Astrocyte (in vitro differentiated cells and primary cell): ENCODE measurements around the gene RP2. TPM values are rescaled to one million over a fixed set of nuclear protein-coding genes. Genes with fewer than 3 reads are reported as not detected.

Source experiments
- DNase-seq: peaks from one replicate; pipeline ENCODE4 v3.0.0-alpha.2; 2010; ENCODE audit warnings: low read depth
- FAIRE-seq: peaks from 2 replicates; lab custom pipeline; 2011; peaks lifted over from hg19 to GRCh38; lab: Jason Lieb, UNC
- H2AFZ ChIP-seq: 2 replicates; pipeline ENCODE4 v1.6.0; 2012; ENCODE audit warnings: low read depth, low read length, inconsistent platforms
- H3K27ac ChIP-seq: 2 replicates; pipeline ENCODE4 v1.5.1; 2011; ENCODE audit warnings: low read depth, low read length, inconsistent platforms
- H3K27me3 ChIP-seq: 2 replicates; pipeline ENCODE4 v1.6.0; 2011; ENCODE audit warnings: low read length, inconsistent platforms; ENCODE audit not compliant: insufficient read depth
- H3K36me3 ChIP-seq: 2 replicates; pipeline ENCODE4 v1.5.1; 2011; ENCODE audit warnings: low read length, inconsistent platforms; ENCODE audit not compliant: insufficient read depth
- H3K4me1 ChIP-seq: 2 replicates; pipeline ENCODE4 v1.5.1; 2011; ENCODE audit warnings: low read length, inconsistent platforms; ENCODE audit not compliant: insufficient read depth
- H3K4me2 ChIP-seq: 2 replicates; pipeline ENCODE4 v1.6.0; 2012; ENCODE audit warnings: low read length, inconsistent platforms
- H3K4me3 ChIP-seq: 2 replicates; pipeline ENCODE4 v1.5.1; 2011; ENCODE audit warnings: low read depth, mild to moderate bottlenecking, low read length, inconsistent platforms; ENCODE audit not compliant: insufficient read depth
- H3K79me2 ChIP-seq: 2 replicates; pipeline ENCODE4 v1.6.0; 2012; ENCODE audit warnings: mild to moderate bottlenecking, low read length, inconsistent platforms; ENCODE audit not compliant: insufficient read depth
- H3K9ac ChIP-seq: 2 replicates; pipeline ENCODE4 v1.6.0; 2012; ENCODE audit warnings: mild to moderate bottlenecking, low read length, inconsistent platforms
- H3K9me3 ChIP-seq: 2 replicates; pipeline ENCODE4 v1.5.1; 2012; ENCODE audit warnings: low read depth, mild to moderate bottlenecking, low read length, inconsistent platforms; ENCODE audit not compliant: insufficient read depth
- H4K20me1 ChIP-seq: 2 replicates; pipeline ENCODE4 v1.6.0; 2012; ENCODE audit warnings: low read length, inconsistent platforms; ENCODE audit not compliant: insufficient read depth
- H3K27ac Mint-ChIP-seq: one replicate; pipeline ENCODE4 v1.8.0; 2021; ENCODE audit warnings: mild to moderate bottlenecking, mixed read lengths; ENCODE audit not compliant: unreplicated experiment
- H3K27me3 Mint-ChIP-seq: one replicate; pipeline ENCODE4 v1.8.0; 2021; ENCODE audit warnings: low read depth, mixed read lengths; ENCODE audit not compliant: unreplicated experiment
- H3K36me3 Mint-ChIP-seq: one replicate; pipeline ENCODE4 v1.8.0; 2021; ENCODE audit warnings: low read depth, mixed read lengths; ENCODE audit not compliant: unreplicated experiment
- H3K4me1 Mint-ChIP-seq: one replicate; pipeline ENCODE4 v1.8.0; 2021; ENCODE audit warnings: low read depth, mixed read lengths; ENCODE audit not compliant: unreplicated experiment
- H3K4me3 Mint-ChIP-seq: one replicate; pipeline ENCODE4 v1.8.0; 2021; ENCODE audit warnings: mild to moderate bottlenecking, moderate library complexity, mixed read lengths; ENCODE audit not compliant: unreplicated experiment
- H3K9me3 Mint-ChIP-seq: one replicate; pipeline ENCODE4 v1.8.0; 2021; ENCODE audit warnings: mild to moderate bottlenecking, mixed read lengths; ENCODE audit not compliant: unreplicated experiment
- EZH2 ChIP-seq: IDR thresholded peaks from 2 replicates; pipeline ENCODE4 v1.6.1; 2012; ENCODE audit warnings: mild to moderate bottlenecking, low read length, inconsistent platforms; ENCODE audit not compliant: insufficient read depth
- total RNA-seq: library from RNA; stranded (reverse); gene quantifications from 2 replicates; pipeline ENCODE4 v1.2.1, GENCODE V29; 2021
- TF ChIP-seq, protein P1 (sequence below): IDR thresholded peaks from 2 replicates; pipeline ENCODE4 v1.5.1; 2011; ENCODE audit warnings: low read depth, mild to moderate bottlenecking, inconsistent platforms, low read length, moderate library complexity; ENCODE audit not compliant: insufficient read depth

RP2 gene
- total RNA-seq, 1 donor from 2014 or later = 20.5 TPM

DNA sequence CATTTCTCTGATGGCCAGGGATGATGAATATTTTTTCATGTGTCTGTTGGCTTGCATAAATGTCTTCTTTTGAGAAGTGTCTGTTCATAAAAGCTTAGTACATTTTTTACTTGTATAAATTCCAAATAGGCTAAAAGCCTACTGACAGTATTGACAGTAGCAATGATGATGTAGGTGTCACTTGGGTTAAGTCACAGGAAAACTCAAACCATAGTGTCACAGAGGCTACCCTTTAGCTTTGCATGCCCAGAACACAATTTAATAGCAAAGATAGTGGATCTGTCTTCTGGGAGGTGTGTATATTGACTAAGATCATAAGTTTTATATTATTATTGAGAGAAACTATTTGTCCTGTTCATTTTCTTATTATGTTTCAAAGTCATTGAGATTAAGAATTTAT lies 8.1 kb downstream of the RP2 start:
- Histone ChIP-seq H3K9me3 (no peaks in the 10 kb centered on the region), H3K36me3 (peaks cover 2% of the 10 kb centered on the region), H2AFZ (no peak overlapping the region), H3K4me3 (no peak overlapping the region), H3K27me3 (no peaks in the 10 kb centered on the region), H4K20me1 (peaks cover 6% of the 10 kb centered on the region), H3K4me1 (peaks cover 12% of the 10 kb centered on the region), H3K27ac (no peak overlapping the region), H3K4me2 (no peak overlapping the region), H3K9ac (no peak overlapping the region), H3K79me2 (peaks cover 80% of the 10 kb centered on the region)
- Mint-ChIP-seq H3K9me3 (peaks cover 2% of the 10 kb centered on the region), H3K4me3 (no peak overlapping the region), H3K27me3 (no peaks in the 10 kb centered on the region), H3K36me3 (no peaks in the 10 kb centered on the region), H3K4me1 (peaks cover 5% of the 10 kb centered on the region), H3K27ac (no peak overlapping the region)
- TF ChIP-seq, protein P1, sequence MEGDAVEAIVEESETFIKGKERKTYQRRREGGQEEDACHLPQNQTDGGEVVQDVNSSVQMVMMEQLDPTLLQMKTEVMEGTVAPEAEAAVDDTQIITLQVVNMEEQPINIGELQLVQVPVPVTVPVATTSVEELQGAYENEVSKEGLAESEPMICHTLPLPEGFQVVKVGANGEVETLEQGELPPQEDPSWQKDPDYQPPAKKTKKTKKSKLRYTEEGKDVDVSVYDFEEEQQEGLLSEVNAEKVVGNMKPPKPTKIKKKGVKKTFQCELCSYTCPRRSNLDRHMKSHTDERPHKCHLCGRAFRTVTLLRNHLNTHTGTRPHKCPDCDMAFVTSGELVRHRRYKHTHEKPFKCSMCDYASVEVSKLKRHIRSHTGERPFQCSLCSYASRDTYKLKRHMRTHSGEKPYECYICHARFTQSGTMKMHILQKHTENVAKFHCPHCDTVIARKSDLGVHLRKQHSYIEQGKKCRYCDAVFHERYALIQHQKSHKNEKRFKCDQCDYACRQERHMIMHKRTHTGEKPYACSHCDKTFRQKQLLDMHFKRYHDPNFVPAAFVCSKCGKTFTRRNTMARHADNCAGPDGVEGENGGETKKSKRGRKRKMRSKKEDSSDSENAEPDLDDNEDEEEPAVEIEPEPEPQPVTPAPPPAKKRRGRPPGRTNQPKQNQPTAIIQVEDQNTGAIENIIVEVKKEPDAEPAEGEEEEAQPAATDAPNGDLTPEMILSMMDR = no peak
- TF ChIP-seq EZH2 = no peak
- peak; percentile 39 for FAIRE-seq
- no peak for DNase-seq

DNA sequence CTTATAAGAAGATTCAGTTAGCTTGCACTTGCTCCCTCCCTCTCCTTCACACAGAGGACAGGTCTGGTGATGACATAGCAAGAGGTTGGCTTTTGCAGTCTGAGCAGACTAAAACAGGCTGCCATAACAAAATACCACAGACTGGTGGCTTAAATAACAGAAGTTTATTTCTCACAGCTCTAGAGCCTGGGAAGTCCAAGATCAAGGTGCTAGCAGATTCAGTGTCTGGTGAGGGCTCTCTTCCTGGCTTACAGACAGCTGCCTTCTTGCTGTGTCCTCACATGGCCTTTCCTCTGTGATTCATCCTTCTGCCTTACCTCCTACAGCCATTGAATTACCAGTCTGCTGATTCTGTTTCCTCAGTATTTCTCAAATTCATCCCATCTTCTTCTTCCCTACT lies 13.1 kb downstream of the RP2 start:
- H3K79me2 ChIP-seq = peaks cover 54% of the 10 kb centered on the region
- H3K9ac ChIP-seq = no peak overlapping the region
- H3K27me3 Mint-ChIP-seq = no peaks in the 10 kb centered on the region

DNA sequence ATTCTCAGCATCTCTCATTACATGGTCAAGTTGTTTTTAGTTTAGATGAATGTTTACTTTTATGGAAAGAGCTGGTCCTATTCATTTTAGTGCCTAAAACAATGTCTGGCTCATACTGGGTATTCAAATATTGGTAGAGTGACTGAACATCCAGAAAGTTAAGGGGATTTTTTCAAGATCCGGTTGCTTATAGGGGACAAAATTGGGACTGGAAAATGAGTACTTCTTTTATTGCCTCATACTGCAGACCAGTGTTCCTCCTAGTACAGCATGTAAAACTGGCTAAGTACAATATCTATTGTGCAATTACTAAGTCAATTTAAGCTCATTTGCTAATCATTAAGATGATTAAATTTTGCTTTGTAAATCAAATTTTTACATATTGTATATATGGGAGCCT lies 13.9 kb downstream of the RP2 start:
- Histone ChIP-seq H3K36me3 (peaks cover 4% of the 10 kb centered on the region), H3K79me2 (peaks cover 45% of the 10 kb centered on the region), H3K9ac (no peak overlapping the region), H3K4me3 (no peak overlapping the region), H4K20me1 (peaks cover 4% of the 10 kb centered on the region), H2AFZ (no peak overlapping the region), H3K4me1 (no peaks in the 10 kb centered on the region), H3K9me3 (no peaks in the 10 kb centered on the region), H3K27ac (no peak overlapping the region), H3K27me3 (no peaks in the 10 kb centered on the region), H3K4me2 (no peak overlapping the region)
- FAIRE-seq = no peak
- TF ChIP-seq, protein P1 = no peak
- TF ChIP-seq EZH2 = no peak
- Mint-ChIP-seq H3K4me3 (peak overlapping the region; percentile 15), H3K4me1 (peaks cover 11% of the 10 kb centered on the region), H3K27ac (peak overlapping the region; percentile 82), H3K27me3 (no peaks in the 10 kb centered on the region), H3K36me3 (peaks cover 3% of the 10 kb centered on the region), H3K9me3 (peaks cover 6% of the 10 kb centered on the region)
- DNase-seq = no peak

More for the DNA sequence above, 13.1 kb downstream of the RP2 start:
- Histone ChIP-seq H3K4me1 (no peaks in the 10 kb centered on the region), H3K4me3 (no peak overlapping the region), H4K20me1 (peaks cover 8% of the 10 kb centered on the region), H3K4me2 (no peak overlapping the region), H3K27ac (no peak overlapping the region), H2AFZ (no peak overlapping the region), H3K36me3 (peaks cover 4% of the 10 kb centered on the region), H3K9me3 (no peaks in the 10 kb centered on the region), H3K27me3 (no peaks in the 10 kb centered on the region)
- H3K9me3 Mint-ChIP-seq = peaks cover 6% of the 10 kb centered on the region
- peaks cover 11% of the 10 kb centered on the region for H3K4me1 Mint-ChIP-seq
- TF ChIP-seq EZH2 = no peak
- TF ChIP-seq, protein P1 = no peak
- peak overlapping the region; percentile 82 for H3K27ac Mint-ChIP-seq
- H3K36me3 Mint-ChIP-seq = peaks cover 3% of the 10 kb centered on the region
- peak; percentile 60 for FAIRE-seq
- peak overlapping the region; percentile 27 for H3K4me3 Mint-ChIP-seq
- DNase-seq = no peak
